Body of pancreas (tissue), 4 donors: ENCODE measurements around the gene ZDHHC17. TPM values are rescaled to one million over a fixed set of nuclear protein-coding genes. Genes with fewer than 3 reads are reported as not detected.

Experiments
- ATAC-seq: fragments of 150-250 bp; one replicate; pipeline ENCODE4 v1.9.1; 2016
- DNase-seq, 4 donors: peaks; one replicate each; pipeline ENCODE4 v3.0.0-alpha.2; 2019
- H3K27ac ChIP-seq, 4 donors: fragments of 200-600 bp; sonication (generic); 1 replicate in 3 of 4; 2 replicates in 1 of 4; pipeline versions ENCODE4 v1.5.1 to v1.6.1; 2016 to 2019; ENCODE audit warnings: mild to moderate bottlenecking in 1 of 4, mixed read lengths in 1 of 4, moderate library complexity in 1 of 4
- H3K27me3 ChIP-seq, 2 donors: fragments of 200-600 bp; sonication (generic); one replicate each; pipeline ENCODE4 v1.6.0; 2016; ENCODE audit warnings: mild to moderate bottlenecking in 1 of 2
- H3K36me3 ChIP-seq, 2 donors: fragments of 200-600 bp; sonication (generic); replicated peaks in 1 of 2; 2 replicates each; pipeline ENCODE4 v1.5.1; 2016; ENCODE audit warnings: low read depth in 2 of 2; ENCODE audit not compliant: insufficient read depth in 1 of 2
- H3K4me1 ChIP-seq: fragments of 200-600 bp; sonication (generic); one replicate; pipeline ENCODE4 v1.6.0; 2016
- H3K4me3 ChIP-seq, 2 donors: fragments of 200-600 bp; sonication (generic); 1 replicate in 1 of 2; 2 replicates in 1 of 2; pipeline ENCODE4 v1.5.1; 2016 to 2019
- H3K9me3 ChIP-seq, 3 donors: fragments of 200-600 bp; sonication (generic); 1 replicate in 2 of 3; 2 replicates in 1 of 3; pipeline ENCODE4 v1.5.1; 2016
- CTCF ChIP-seq, 7 experiments: fragments of 450-650 bp in 4 of 7; fragments of 200-600 bp in 3 of 7; sonication (generic) in 3 of 7; IDR thresholded peaks; one replicate each; pipeline ENCODE4 v1.5.1; 2016 to 2019; ENCODE audit warnings: antibody characterized with exemption in 7 of 7
- POLR2A ChIP-seq, 3 donors: fragments of 450-650 bp; IDR thresholded peaks; one replicate each; pipeline ENCODE4 v1.6.1; 2016; ENCODE audit warnings: antibody characterized with exemption in 3 of 3, mild to moderate bottlenecking in 2 of 3
- WGBS, 2 donors: methylation state at CpG; one replicate each; pipeline ENCODE4 v1.1.5; 2017; 5-methylcytosine and 5-hydroxymethylcytosine counted together
- intact Hi-C: fragments of 100-400 bp; cut with DNase I; formaldehyde crosslinking; loops from one replicate; pipeline ENCODE4 v1.15.1; 2023
- total RNA-seq, 2 donors: library from RNA; depleted of rRNA; stranded (reverse); fragments of >200 nt; gene quantifications; one replicate each; pipeline ENCODE4 v1.1.0, GENCODE V29; 2016

Gene ZDHHC17
- total RNA-seq, 2 donors from 2014 or later: 21.1 to 33.7 TPM

GRCh38 chr12:76871082-76871481 is 107.2 kb downstream of the ZDHHC17 start:
- Histone ChIP-seq H3K9me3 (no peaks in the 10 kb centered on the region), H3K4me1 (no peaks in the 10 kb centered on the region), H3K36me3 (no peaks in the 10 kb centered on the region), H3K4me3 (no peak overlapping the region), H3K27ac (no peak overlapping the region), H3K27me3 (no peaks in the 10 kb centered on the region)
- 69 to 70% methylated on average over 2 of the region's 2 CpGs for WGBS, 2 donors
- ATAC-seq: no peak
- intact Hi-C loops: no loop called here
- no peak for TF ChIP-seq CTCF (IDR thresholded peaks at IDR 0.05)
- DNase-seq: no peak

GRCh38 chr12:76871742-76872141 is 107.8 kb downstream of the ZDHHC17 start:
- DNase-seq: no peak
- no peaks in the 10 kb centered on the region for H3K36me3 ChIP-seq
- H3K4me1 ChIP-seq: no peaks in the 10 kb centered on the region
- 76 to 90% methylated on average over 3 of the region's 3 CpGs for WGBS, 2 donors
- H3K9me3 ChIP-seq: no peaks in the 10 kb centered on the region
- no peak overlapping the region for H3K4me3 ChIP-seq
- TF ChIP-seq POLR2A (IDR thresholded peaks at IDR 0.05) (no peak), CTCF (IDR thresholded peaks at IDR 0.05) (no peak)
- intact Hi-C loops: no loop called here
- no peak for ATAC-seq
- no peak overlapping the region for H3K27ac ChIP-seq
- H3K27me3 ChIP-seq: no peaks in the 10 kb centered on the region

- H3K4me1 ChIP-seq: peaks cover 2% of the 10 kb centered on the region
- WGBS, 2 donors: 88 to 90% methylated on average over 5 of the region's 5 CpGs
- H3K9me3 ChIP-seq: no peaks in the 10 kb centered on the region
- H3K4me3 ChIP-seq: no peak overlapping the region
- H3K27me3 ChIP-seq: no peaks in the 10 kb centered on the region
- ATAC-seq (no peak), DNase-seq (no peak)
- intact Hi-C loops: no loop called here
- no peak overlapping the region for H3K27ac ChIP-seq
- TF ChIP-seq CTCF (IDR thresholded peaks at IDR 0.05): no peak
- TF ChIP-seq POLR2A (IDR thresholded peaks at IDR 0.05): no peak
- no peaks in the 10 kb centered on the region for H3K36me3 ChIP-seq
Measured at GRCh38 chr12:76872415-76872814, 108.5 kb downstream of the ZDHHC17 start.

- DNase-seq (no peak), ATAC-seq (no peak)
- intact Hi-C loops: no loop called here
- Histone ChIP-seq H3K27ac (no peak overlapping the region), H3K27me3 (no peaks in the 10 kb centered on the region), H3K4me1 (peaks cover 3% of the 10 kb centered on the region), H3K9me3 (no peaks in the 10 kb centered on the region), H3K36me3 (no peaks in the 10 kb centered on the region), H3K4me3 (no peak overlapping the region)
- TF ChIP-seq POLR2A (IDR thresholded peaks at IDR 0.05) (no peak), CTCF (IDR thresholded peaks at IDR 0.05) (no peak)
- WGBS, 2 donors: 50 to 64% methylated on average over 3 of the region's 3 CpGs
Measured at GRCh38 chr12:76874027-76874426, 110.1 kb downstream of the ZDHHC17 start.

- Histone ChIP-seq H3K4me3 (no peak overlapping the region), H3K36me3 (no peaks in the 10 kb centered on the region), H3K27ac (no peak overlapping the region), H3K9me3 (no peaks in the 10 kb centered on the region), H3K27me3 (no peaks in the 10 kb centered on the region), H3K4me1 (peaks cover 7% of the 10 kb centered on the region)
- TF ChIP-seq CTCF (IDR thresholded peaks at IDR 0.05) (no peak), POLR2A (IDR thresholded peaks at IDR 0.05) (no peak)
- intact Hi-C loops: no loop called here
- ATAC-seq (no peak), DNase-seq (no peak)
- 85% methylated on average over 11 of the region's 11 CpGs for WGBS, 2 donors
Measured at GRCh38 chr12:76874491-76875190, 110.7 kb downstream of the ZDHHC17 start.
